HG02610 (cell line): ENCODE measurements around the gene EIF4G3.

Experiments
- ATAC-seq: cut with Tn5 transposase; IDR thresholded peaks from one replicate; pipeline ENCODE4 v1.9.1; 2021; ENCODE audit warnings: mild to moderate bottlenecking, moderate library complexity; ENCODE audit not compliant: unreplicated experiment

EIF4G3 gene

DNA sequence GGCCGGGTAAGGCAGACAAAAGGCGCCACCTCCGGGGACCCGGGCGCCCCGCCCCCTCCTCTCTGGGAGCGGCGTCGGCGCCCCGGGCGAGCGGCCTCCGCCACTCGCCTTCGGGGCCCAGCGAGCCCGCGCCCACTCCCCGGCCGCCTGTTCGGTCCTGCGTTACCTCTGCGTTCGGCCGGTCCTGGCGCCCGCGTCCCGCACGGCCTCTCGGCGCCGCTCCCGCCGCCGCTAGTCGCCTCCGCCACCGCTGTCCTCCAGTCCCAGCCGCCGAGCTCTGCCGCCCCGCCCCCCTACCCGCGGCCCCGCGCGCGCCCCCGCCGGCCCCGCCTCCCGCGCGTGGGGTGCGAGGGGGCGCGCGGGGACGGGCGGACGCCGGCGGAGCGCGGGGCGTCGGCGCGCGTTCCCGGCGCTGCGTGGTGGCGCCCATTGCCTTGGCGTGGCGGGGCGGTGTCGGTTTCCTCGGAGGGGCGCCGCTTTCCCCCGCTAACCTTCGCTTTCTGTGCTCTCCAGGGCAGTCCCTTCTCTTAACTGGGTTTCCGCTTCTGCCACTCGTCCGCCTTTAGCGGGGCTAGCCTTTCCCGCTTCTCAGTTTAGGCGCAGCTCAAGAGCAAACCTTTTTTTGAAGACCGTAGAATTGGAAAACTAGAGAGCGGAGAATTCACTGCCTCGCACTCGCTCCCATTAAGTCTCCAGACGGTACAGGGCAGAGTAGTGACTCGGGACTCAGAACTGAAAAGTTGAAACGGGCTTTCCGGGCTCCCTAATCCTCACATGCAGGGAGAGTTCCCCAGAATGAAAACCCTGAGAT lies 389.5 kb downstream of the EIF4G3 start, which contains the start of gene HP1BP3:
Gene HP1BP3, minus strand, starts transcription at position 279 of the 811 bp plus-strand sequence. CDS start 6,867 bp downstream, outside the sequence.
- peak; percentile 53 for ATAC-seq

DNA sequence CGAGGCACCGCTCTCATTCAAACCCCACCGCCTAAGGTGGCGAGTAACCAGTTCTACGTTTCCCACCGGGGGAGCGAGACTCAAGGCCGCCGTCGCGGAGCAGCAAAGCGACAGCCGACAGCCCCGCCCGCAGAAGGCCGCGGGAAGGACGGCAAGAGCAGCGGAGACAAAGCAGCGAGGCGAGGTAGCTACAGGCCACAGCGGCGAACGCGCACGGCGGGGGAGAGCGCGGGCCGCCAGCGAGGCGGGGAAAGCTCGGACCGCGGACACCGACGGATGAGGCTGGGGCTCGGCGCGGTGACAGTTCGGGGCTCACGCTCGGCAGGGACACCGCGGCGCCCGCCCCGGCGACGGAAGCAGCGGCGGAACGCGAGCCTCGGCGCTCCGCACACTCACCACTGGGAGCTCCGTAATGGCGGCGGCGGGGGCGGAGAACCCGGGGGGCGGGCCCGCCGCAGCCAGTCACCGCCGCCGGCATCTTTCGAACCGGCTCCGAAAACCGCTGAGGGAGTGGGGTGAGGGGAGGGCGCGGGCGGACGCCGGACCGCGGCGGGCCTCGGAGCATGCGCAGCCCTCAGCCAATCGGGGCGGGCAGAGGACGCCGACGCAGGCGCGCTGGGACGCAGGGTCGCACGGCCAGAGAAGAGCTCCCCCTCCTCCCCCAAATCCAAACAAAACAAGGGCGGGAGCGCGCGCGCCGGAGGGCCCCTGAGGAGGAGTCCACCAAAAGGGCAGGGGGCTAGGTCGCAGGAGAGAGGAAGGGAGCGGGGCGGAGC lies 390.3 kb downstream of the EIF4G3 start:
- peak; percentile 73 for ATAC-seq

DNA sequence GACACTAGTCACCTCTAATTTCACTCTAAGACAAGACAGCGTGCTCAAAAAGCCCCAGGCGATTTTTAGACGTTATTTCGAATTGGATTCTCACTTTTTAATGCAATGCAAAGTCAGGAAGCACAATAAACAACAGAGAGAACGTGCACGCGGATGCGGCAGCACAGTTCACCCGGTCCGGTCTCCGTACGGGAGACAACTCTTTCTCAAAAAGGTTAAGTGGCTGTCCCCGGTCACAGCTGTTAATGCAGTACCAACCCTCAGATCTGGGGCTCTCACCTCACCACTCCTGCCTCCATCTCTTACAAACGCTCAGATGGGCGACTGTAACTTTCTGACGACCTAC lies 390.8 kb downstream of the EIF4G3 start:
- ATAC-seq, result no peak

DNA sequence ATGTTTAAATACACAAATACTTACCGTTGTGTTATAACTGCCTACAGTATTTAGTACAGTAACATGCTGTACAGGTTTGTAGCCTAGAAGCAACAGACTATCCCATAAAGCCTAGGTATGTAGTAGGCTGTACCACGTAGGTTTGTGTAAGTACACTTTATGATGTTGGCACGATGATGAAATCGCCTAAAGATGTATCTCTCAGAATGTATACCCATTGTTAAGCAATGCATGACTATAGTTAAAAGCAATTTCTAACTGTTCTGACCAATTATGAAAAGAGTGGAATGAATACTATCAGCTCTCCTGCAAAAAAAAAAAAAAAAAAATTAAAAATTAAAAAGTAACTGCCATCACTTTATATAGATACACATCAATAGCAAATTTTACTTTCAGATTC lies 401.0 kb downstream of the EIF4G3 start:
- no peak for ATAC-seq

- no peak for ATAC-seq
These were observed 404.9 kb downstream of the EIF4G3 start for GRCh38 chr1:20771780-20772179.

DNA sequence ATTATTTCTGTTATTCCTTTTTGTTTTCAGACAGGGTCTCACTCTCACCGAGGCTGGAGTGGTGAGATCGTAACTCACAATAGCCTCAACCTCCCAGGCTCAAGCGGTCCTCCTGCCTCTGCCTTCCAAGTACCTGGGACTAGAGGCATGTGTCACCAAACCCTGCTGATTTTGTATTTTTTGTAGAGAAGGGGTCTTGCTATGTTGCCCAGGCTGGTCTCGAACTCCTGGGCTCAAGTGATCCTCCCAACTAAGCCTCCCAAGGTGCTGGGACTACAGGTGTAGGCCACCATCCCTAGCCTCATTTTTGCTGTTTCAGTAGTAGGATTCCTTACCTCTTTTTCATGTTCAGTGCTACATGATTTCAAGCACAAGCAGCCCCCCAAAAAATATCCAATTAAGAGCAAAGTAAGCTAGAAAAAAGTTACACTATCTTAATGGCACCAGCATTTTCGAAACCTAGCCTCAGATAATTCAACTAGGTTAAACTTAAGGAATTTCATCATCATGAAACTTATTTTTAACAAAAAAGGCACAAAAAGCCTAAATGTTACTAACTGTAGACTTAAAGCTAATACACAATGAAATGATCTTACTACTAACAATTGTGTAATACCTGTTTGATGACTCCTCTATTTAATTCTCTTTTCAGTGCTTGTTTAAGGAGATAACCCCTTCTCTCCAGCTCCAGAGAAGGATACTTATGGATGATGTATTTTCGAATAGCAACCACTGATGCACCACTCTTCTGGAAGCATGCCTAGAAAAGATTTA lies 406.2 kb downstream of the EIF4G3 start:
- no peak for ATAC-seq

DNA sequence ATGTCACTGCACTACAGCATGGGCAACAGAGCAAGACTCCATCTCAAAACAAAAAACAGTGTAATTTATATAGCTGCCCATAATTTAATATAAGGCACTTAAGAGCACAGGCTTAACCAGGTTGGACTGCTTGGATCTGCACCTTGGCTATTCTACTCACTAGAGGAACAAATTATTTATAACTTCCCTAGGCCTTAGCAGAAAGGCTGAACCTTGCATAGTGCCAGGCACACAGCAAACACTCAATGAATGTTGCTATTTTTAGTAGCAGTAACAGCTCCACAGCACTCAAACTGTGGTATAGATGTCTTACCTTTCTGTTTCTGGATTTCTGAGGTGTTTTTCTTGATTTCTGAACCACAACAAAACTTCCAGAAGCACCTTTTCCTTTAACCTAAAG lies 409.4 kb downstream of the EIF4G3 start:
- ATAC-seq, result no peak

DNA sequence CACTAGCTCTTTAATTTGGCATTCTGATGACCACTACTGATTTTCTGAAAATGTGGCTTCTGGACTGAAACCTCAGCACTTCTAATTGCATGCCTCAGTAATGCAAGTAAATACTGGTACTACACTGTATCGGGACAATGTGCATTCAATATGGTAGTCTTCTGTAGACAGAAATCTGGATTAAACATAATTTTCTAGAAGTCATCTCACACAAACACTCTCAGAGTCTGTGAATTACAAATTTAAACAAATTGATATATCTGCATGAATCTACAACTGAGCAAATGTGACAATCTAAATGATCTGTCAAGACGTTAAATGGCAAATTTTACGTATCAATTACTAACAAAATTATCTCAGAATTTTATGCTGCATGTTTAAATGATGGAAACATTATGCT lies 413.3 kb downstream of the EIF4G3 start:
- no peak for ATAC-seq

- ATAC-seq, result no peak
These were observed 416.4 kb downstream of the EIF4G3 start for GRCh38 chr1:20760322-20760721.
